ENCODE results near the gene TRAPPC3. TPM values are rescaled to one million over a fixed set of nuclear protein-coding genes. Genes with fewer than 3 reads are reported as not detected.

The TRAPPC3 gene
- total RNA-seq, 4 donors from 2014 or later, result 101 to 156 (median 148) TPM

DNA sequence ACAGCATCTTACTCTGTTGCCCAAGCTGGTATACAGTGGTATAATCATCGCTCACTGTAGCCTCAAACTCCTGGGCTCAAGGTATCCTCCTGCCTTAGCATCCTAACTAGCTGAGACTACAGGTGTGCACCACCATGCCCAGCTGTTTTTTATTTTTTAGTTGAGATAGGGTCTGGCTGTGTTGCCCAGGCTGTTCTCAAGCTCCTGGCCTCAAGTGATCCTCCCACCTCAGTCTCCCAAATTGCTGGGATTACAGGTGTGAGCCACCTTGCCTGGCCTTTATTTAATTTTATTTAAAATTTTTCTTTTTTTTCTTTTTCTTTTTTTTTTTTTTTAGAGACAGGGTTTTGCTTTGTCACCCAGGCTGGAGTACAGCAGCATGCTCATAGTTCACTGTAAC, 15.9 kb upstream of the TRAPPC3 start:
- intact Hi-C loops (cut with DNase I), result no loop called here
- 94 to 100% methylated on average over 1 of the region's 1 CpG for WGBS, 2 donors
- Histone ChIP-seq H3K36me3 (no peaks in the 10 kb centered on the region), H3K9me3 (no peaks in the 10 kb centered on the region), H3K27me3 (no peaks in the 10 kb centered on the region), H3K4me3 (replicated peaks in 1 of 3) (no peak overlapping the region), H3K27ac (no peak overlapping the region), H3K4me1 (peaks cover 50 to 86% of the 10 kb centered on the region in 2 donors)
- TF ChIP-seq, protein P1, sequence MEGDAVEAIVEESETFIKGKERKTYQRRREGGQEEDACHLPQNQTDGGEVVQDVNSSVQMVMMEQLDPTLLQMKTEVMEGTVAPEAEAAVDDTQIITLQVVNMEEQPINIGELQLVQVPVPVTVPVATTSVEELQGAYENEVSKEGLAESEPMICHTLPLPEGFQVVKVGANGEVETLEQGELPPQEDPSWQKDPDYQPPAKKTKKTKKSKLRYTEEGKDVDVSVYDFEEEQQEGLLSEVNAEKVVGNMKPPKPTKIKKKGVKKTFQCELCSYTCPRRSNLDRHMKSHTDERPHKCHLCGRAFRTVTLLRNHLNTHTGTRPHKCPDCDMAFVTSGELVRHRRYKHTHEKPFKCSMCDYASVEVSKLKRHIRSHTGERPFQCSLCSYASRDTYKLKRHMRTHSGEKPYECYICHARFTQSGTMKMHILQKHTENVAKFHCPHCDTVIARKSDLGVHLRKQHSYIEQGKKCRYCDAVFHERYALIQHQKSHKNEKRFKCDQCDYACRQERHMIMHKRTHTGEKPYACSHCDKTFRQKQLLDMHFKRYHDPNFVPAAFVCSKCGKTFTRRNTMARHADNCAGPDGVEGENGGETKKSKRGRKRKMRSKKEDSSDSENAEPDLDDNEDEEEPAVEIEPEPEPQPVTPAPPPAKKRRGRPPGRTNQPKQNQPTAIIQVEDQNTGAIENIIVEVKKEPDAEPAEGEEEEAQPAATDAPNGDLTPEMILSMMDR (IDR thresholded peaks at IDR 0.05), result no peak
- no peak for TF ChIP-seq POLR2A (IDR thresholded peaks at IDR 0.05)
- no peak for DNase-seq

DNA sequence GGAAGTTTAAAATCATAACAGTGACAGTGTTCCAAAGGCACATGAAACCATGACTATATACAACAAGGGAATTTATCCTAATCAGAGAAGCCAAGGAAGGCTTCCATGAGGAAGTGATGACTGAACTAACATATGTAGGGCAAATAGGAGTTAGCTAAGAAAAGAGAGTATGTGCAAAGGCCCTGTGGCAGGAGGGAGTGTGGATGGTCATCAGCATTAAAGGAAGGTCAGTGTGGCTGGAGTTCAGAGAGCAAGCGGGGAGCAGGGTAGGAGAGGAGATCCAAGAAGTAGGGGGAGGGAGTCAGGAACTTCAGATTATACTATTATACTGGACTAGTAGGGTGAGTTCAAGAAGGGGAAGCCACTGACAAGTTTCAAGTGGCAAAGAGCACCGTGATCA, 15.1 kb upstream of the TRAPPC3 start:
- Histone ChIP-seq H3K27ac (peak overlapping the region in 2 of 3 donors; percentile 28 to 90), H3K4me1 (peaks cover 42 to 86% of the 10 kb centered on the region in 2 donors), H3K9me3 (no peaks in the 10 kb centered on the region), H3K27me3 (no peaks in the 10 kb centered on the region), H3K36me3 (no peaks in the 10 kb centered on the region), H3K4me3 (replicated peaks in 1 of 3) (no peak overlapping the region)
- no peak for DNase-seq
- TF ChIP-seq, protein P1 (IDR thresholded peaks at IDR 0.05), result no peak
- TF ChIP-seq POLR2A (IDR thresholded peaks at IDR 0.05), result no peak
- 64 to 65% methylated on average over 2 of the region's 2 CpGs for WGBS, 2 donors
- intact Hi-C loops (cut with DNase I), result no loop called here

DNA sequence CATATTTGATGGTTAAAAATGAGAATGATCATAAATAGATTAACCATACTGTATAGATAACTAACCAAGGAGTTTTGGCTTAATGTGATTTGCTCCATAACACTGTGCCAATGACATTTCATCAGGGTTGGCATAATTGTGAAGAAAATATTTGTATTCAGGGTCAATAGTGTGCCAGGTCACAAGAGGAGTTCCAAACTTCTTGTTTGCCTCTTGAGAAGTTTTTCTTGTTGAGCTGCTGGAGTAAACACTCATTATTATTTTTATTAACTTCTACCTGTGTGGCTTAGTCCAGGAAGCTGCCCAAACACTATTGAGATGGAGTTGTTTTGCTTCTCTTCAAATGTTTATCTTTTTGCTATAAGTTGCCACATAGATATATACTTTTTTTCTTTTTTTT, 14.1 kb upstream of the TRAPPC3 start:
- DNase-seq, result no peak
- Histone ChIP-seq H3K27me3 (no peaks in the 10 kb centered on the region), H3K27ac (peak overlapping the region; percentile 36 to 90 (median 84)), H3K9me3 (no peaks in the 10 kb centered on the region), H3K4me3 (replicated peaks in 1 of 3) (no peak overlapping the region), H3K36me3 (no peaks in the 10 kb centered on the region), H3K4me1 (peaks cover 40 to 88% of the 10 kb centered on the region in 2 donors)
- no peak for TF ChIP-seq POLR2A (IDR thresholded peaks at IDR 0.05)
- TF ChIP-seq, protein P1 (IDR thresholded peaks at IDR 0.05), result no peak
- intact Hi-C loops (cut with DNase I), result no loop called here

DNA sequence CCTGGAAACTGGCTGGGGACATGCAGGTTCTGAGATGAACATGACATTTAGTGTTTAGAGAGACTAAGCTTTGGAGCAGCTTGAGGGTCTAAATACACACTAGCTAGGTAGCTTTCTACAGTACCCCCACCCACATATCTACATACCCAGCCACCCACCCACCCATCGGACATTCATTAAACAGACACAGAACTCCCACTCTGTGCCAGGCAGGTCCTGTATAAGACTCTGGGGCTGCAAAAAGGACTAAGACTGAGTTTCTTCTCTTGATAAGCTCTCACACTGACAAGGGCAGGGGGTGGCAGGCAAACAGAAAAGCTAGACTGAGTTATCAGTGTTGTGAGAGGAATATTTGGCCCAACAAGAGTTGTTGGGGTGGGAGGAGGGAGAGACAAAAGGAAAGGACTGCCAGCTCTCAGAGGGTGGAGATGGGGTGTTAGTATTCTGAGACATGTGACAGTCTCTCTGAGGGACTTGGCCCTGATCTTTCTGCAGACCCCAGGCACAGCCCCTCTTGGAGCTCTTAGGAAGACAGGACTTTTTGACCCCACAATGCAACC, 13.5 kb upstream of the TRAPPC3 start:
- no peak for TF ChIP-seq POLR2A (IDR thresholded peaks at IDR 0.05)
- TF ChIP-seq, protein P1 (IDR thresholded peaks at IDR 0.05), result no peak
- Histone ChIP-seq H3K9me3 (no peaks in the 10 kb centered on the region), H3K36me3 (no peaks in the 10 kb centered on the region), H3K27ac (peak overlapping the region; percentile 36 to 90 (median 84)), H3K27me3 (no peaks in the 10 kb centered on the region), H3K4me1 (peaks cover 47 to 92% of the 10 kb centered on the region in 2 donors), H3K4me3 (replicated peaks in 1 of 3) (no peak overlapping the region)
- intact Hi-C loops (cut with DNase I), result no loop called here
- DNase-seq, result no peak
- WGBS, 2 donors, result 100% methylated on average over 1 of the region's 1 CpG

DNA sequence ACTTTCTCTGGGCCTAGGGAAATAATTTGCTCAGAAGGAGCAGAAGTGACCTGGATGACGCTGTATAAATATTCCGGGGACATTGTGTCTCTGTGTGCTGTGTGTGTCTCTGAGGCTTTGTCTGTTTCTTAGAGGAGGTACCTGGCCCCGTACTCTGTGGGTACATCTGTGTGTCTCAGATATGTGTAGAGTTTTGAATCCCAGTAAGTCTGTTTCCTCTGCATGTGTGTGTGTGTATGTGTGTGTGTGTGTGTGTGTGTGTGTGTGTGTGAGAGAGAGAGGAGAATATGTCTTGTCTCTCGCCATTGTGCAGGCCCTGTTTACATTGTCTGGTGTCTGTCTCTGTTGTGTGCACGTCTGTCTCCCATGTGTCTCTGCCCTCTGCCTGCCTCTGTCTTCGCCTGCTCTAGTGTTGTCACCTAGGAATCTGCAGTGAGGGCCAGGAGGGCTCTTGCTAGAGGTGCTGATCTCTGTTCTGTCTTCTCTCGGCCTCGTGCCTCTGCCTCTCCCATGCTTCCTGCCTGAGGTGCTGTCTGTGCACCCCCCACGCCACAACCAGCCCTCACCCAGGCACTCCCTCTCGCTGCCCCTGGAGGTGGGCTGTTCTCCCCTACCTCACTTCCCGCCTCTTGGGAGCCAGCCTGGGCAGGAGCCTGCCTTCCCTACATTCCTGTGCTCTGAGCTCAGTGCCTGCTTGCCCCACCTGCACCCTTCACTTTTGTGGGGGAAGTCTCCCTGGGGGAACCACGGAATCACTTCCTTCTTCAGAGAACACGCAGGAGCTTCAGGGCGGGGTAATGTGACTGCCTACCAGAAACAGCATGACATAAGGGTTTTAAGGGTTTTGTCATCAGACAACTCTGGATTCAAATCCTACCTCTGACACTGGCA, 12.6 kb upstream of the TRAPPC3 start:
- H3K4me1 ChIP-seq, result peaks cover 53 to 88% of the 10 kb centered on the region in 2 donors
- DNase-seq, result peak in 1 of 2 donors; percentile 51
- H3K9me3 ChIP-seq, result no peaks in the 10 kb centered on the region

More for the DNA sequence above, 12.6 kb upstream of the TRAPPC3 start:
- H3K27me3 ChIP-seq, result no peaks in the 10 kb centered on the region
- intact Hi-C loops (cut with DNase I), result no loop called here
- peak in 1 of 2 donors; percentile 19 for TF ChIP-seq POLR2A (IDR thresholded peaks at IDR 0.05)
- TF ChIP-seq, protein P1 (IDR thresholded peaks at IDR 0.05), result no peak
- 54 to 59% methylated on average over 14 of the region's 14 CpGs for WGBS, 2 donors
- H3K36me3 ChIP-seq, result no peaks in the 10 kb centered on the region
- H3K4me3 ChIP-seq (replicated peaks in 1 of 3), result peak overlapping the region in 1 of 3 donors; percentile 13
- H3K27ac ChIP-seq, result peak overlapping the region; percentile 69 to 90 (median 84)
